H1 (cell line): Measurements from ENCODE around the gene KPNA3. TPM values are rescaled to one million over a fixed set of nuclear protein-coding genes. Genes with fewer than 3 reads are reported as not detected.

ENCODE experiments used
- CTBP2 ChIP-seq: IDR thresholded peaks from 2 replicates; pipeline ENCODE4 v1.7.0; 2011; ENCODE audit warnings: borderline replicate concordance, mild to moderate bottlenecking, moderate library complexity, mixed read lengths, low read length; ENCODE audit not compliant: insufficient read depth, insufficient read length
- polyA plus RNA-seq, 7 experiments: library from polyadenylated mRNA; depleted of rRNA in 3 of 7; stranded (reverse) in 5 of 7; unstranded in 2 of 7; fragments of >200 nt in 5 of 7; fragments of 200-250 nt in 2 of 7; gene quantifications; 1 replicate in 5 of 7; 2 replicates in 1 of 7; 4 replicates in 1 of 7; pipeline versions ENCODE4 v1.2.1 to v1.2.3, GENCODE V29; 2011 to 2013; ENCODE audit warnings: missing spikeins in 2 of 7, mixed read lengths in 2 of 7
- total RNA-seq: library from RNA; stranded (reverse); fragmentation: NEBNext Ultra II Directional; extraction: Animal tissue kit (Norgen Biotek cat#: 25700); gene quantifications from 2 replicates; pipeline ENCODE4 v1.2.1, GENCODE V29; 2021
- TF ChIP-seq, protein P1 (sequence below): fragments of 300-600 bp; sonication (generic); IDR thresholded peaks from 2 replicates; pipeline ENCODE4 v1.7.1; 2012; ENCODE audit warnings: low read length, moderate library complexity, mild to moderate bottlenecking, inconsistent platforms; ENCODE audit not compliant: insufficient replicate concordance

KPNA3 gene
- total and polyA plus RNA-seq, 2 of the 8 experiments (the other 6 are each of a cell fraction or from before 2014, with no cell fraction given), result 21.4 to 63.2 TPM

DNA sequence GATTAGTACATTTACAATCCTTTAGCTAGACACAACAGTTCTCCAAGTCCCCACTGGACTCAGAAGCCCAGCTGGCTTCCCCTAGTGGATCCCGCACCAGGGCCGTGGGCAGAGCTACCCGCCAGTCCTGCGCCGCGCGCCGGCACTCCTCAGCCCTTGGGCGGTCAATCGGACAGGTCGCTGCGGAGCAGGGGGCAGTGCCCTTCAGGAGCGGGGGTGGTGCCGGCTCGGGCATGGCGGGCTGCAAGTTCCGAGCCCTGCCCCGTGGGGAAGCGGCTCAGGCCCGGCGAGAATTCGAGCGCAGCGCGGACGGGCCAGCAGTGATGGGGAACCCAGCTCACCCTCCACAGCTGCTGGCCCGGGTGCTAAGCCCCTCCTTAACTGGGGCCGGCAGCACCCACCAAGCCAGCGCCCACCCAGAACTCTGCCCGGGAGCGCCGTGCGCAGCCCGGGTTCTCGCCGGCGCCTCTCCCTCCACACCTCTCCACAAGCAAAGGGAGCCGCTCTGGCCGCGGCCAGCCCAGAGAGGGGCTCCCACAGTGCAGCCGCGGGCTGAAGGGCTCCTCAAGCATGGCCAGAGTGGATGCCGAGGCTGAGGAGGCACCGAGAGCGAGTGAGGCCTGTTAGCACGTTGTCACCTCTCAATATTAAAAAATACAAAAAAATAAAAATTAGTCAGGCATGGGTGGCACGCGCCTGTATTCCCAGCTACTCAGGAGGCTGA, 114.1 kb downstream of the KPNA3 start (continued):
- TF ChIP-seq, protein P1, sequence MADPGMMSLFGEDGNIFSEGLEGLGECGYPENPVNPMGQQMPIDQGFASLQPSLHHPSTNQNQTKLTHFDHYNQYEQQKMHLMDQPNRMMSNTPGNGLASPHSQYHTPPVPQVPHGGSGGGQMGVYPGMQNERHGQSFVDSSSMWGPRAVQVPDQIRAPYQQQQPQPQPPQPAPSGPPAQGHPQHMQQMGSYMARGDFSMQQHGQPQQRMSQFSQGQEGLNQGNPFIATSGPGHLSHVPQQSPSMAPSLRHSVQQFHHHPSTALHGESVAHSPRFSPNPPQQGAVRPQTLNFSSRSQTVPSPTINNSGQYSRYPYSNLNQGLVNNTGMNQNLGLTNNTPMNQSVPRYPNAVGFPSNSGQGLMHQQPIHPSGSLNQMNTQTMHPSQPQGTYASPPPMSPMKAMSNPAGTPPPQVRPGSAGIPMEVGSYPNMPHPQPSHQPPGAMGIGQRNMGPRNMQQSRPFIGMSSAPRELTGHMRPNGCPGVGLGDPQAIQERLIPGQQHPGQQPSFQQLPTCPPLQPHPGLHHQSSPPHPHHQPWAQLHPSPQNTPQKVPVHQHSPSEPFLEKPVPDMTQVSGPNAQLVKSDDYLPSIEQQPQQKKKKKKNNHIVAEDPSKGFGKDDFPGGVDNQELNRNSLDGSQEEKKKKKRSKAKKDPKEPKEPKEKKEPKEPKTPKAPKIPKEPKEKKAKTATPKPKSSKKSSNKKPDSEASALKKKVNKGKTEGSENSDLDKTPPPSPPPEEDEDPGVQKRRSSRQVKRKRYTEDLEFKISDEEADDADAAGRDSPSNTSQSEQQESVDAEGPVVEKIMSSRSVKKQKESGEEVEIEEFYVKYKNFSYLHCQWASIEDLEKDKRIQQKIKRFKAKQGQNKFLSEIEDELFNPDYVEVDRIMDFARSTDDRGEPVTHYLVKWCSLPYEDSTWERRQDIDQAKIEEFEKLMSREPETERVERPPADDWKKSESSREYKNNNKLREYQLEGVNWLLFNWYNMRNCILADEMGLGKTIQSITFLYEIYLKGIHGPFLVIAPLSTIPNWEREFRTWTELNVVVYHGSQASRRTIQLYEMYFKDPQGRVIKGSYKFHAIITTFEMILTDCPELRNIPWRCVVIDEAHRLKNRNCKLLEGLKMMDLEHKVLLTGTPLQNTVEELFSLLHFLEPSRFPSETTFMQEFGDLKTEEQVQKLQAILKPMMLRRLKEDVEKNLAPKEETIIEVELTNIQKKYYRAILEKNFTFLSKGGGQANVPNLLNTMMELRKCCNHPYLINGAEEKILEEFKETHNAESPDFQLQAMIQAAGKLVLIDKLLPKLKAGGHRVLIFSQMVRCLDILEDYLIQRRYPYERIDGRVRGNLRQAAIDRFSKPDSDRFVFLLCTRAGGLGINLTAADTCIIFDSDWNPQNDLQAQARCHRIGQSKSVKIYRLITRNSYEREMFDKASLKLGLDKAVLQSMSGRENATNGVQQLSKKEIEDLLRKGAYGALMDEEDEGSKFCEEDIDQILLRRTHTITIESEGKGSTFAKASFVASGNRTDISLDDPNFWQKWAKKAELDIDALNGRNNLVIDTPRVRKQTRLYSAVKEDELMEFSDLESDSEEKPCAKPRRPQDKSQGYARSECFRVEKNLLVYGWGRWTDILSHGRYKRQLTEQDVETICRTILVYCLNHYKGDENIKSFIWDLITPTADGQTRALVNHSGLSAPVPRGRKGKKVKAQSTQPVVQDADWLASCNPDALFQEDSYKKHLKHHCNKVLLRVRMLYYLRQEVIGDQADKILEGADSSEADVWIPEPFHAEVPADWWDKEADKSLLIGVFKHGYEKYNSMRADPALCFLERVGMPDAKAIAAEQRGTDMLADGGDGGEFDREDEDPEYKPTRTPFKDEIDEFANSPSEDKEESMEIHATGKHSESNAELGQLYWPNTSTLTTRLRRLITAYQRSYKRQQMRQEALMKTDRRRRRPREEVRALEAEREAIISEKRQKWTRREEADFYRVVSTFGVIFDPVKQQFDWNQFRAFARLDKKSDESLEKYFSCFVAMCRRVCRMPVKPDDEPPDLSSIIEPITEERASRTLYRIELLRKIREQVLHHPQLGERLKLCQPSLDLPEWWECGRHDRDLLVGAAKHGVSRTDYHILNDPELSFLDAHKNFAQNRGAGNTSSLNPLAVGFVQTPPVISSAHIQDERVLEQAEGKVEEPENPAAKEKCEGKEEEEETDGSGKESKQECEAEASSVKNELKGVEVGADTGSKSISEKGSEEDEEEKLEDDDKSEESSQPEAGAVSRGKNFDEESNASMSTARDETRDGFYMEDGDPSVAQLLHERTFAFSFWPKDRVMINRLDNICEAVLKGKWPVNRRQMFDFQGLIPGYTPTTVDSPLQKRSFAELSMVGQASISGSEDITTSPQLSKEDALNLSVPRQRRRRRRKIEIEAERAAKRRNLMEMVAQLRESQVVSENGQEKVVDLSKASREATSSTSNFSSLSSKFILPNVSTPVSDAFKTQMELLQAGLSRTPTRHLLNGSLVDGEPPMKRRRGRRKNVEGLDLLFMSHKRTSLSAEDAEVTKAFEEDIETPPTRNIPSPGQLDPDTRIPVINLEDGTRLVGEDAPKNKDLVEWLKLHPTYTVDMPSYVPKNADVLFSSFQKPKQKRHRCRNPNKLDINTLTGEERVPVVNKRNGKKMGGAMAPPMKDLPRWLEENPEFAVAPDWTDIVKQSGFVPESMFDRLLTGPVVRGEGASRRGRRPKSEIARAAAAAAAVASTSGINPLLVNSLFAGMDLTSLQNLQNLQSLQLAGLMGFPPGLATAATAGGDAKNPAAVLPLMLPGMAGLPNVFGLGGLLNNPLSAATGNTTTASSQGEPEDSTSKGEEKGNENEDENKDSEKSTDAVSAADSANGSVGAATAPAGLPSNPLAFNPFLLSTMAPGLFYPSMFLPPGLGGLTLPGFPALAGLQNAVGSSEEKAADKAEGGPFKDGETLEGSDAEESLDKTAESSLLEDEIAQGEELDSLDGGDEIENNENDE, result no peak
- TF ChIP-seq CTBP2, result no peak
